Endodermal cell (in vitro differentiated cells): ENCODE results near the gene EHHADH. TPM values are rescaled to one million over a fixed set of nuclear protein-coding genes. Genes with fewer than 3 reads are reported as not detected.

ENCODE experiments used
- DNase-seq: peaks from one replicate; pipeline ENCODE4 v3.0.0-alpha.2; 2017
- H3K27ac ChIP-seq: 2 replicates; pipeline ENCODE4 v1.5.1; 2013; ENCODE audit warnings: mild to moderate bottlenecking, low read depth, low read length, moderate library complexity
- H3K27me3 ChIP-seq: 2 replicates; pipeline ENCODE4 v1.6.1; 2013; ENCODE audit warnings: mild to moderate bottlenecking, low read length, moderate library complexity; ENCODE audit not compliant: insufficient read depth, control insufficient read depth, poor library complexity, severe bottlenecking
- H3K36me3 ChIP-seq: 2 replicates; pipeline ENCODE4 v1.7.0; 2013; ENCODE audit warnings: mild to moderate bottlenecking, low read length, moderate library complexity; ENCODE audit not compliant: control insufficient read depth, insufficient read depth
- H3K4me1 ChIP-seq: one replicate; pipeline ENCODE4 v1.7.0; 2013; ENCODE audit warnings: low read length; ENCODE audit not compliant: control insufficient read depth, insufficient read depth
- H3K4me3 ChIP-seq: 2 replicates; pipeline ENCODE4 v1.5.1; 2013; ENCODE audit warnings: mild to moderate bottlenecking, low read length, moderate library complexity
- H3K9ac ChIP-seq: 2 replicates; pipeline ENCODE4 v1.6.1; 2013; ENCODE audit warnings: mild to moderate bottlenecking, low read length, moderate library complexity; ENCODE audit not compliant: poor library complexity, severe bottlenecking; ENCODE audit errors: extremely low read depth
- H3K9me3 ChIP-seq: 2 replicates; pipeline ENCODE4 v1.6.1; 2013; ENCODE audit warnings: mild to moderate bottlenecking, low read length, moderate library complexity; ENCODE audit not compliant: control insufficient read depth
- H3K27ac Mint-ChIP-seq: 2 replicates; pipeline ENCODE4 v1.8.0; 2020; ENCODE audit warnings: mixed read lengths
- H3K27me3 Mint-ChIP-seq: 2 replicates; pipeline ENCODE4 v1.8.0; 2021; ENCODE audit warnings: mild to moderate bottlenecking, mixed read lengths; ENCODE audit not compliant: insufficient read depth
- H3K36me3 Mint-ChIP-seq: 2 replicates; pipeline ENCODE4 v1.8.0; 2020; ENCODE audit warnings: low read depth, mixed read lengths
- H3K4me1 Mint-ChIP-seq: 2 replicates; pipeline ENCODE4 v1.8.0; 2020; ENCODE audit warnings: mixed read lengths
- H3K4me3 Mint-ChIP-seq: 2 replicates; pipeline ENCODE4 v1.8.0; 2020; ENCODE audit warnings: mild to moderate bottlenecking, moderate library complexity, mixed read lengths
- H3K9me3 Mint-ChIP-seq: 2 replicates; pipeline ENCODE4 v1.8.0; 2020; ENCODE audit warnings: mild to moderate bottlenecking, mixed read lengths
- WGBS, 2 experiments: methylation state at CpG; one replicate each; pipeline versions ENCODE4 v1.1.5 to v1.1.7; 2013; ENCODE audit warnings: missing lambda C conversion rate in 2 of 2, mixed read lengths in 1 of 2; ENCODE audit not compliant: insufficient coverage in 1 of 2, insufficient read length in 1 of 2; 5-methylcytosine and 5-hydroxymethylcytosine counted together
- total RNA-seq, 2 donors: library from RNA; stranded (reverse); fragmentation: NEBNext Ultra II Directional in 1 of 2; extraction: Animal tissue kit (Norgen Biotek cat#: 25700) in 1 of 2; gene quantifications; 2 replicates in 1 of 2; 3 replicates in 1 of 2; pipeline ENCODE4 v1.2.1, GENCODE V29; 2021
- TF ChIP-seq, protein P1 (sequence below): fragments of 200-600 bp; sonication (generic); conservative IDR thresholded peaks from 2 replicates; pipeline ENCODE4 v1.5.0; 2021; ENCODE audit warnings: antibody characterized with exemption, mild to moderate bottlenecking

EHHADH gene
- total RNA-seq, 2 donors from 2014 or later: 58.7 to 79.2 TPM

DNA sequence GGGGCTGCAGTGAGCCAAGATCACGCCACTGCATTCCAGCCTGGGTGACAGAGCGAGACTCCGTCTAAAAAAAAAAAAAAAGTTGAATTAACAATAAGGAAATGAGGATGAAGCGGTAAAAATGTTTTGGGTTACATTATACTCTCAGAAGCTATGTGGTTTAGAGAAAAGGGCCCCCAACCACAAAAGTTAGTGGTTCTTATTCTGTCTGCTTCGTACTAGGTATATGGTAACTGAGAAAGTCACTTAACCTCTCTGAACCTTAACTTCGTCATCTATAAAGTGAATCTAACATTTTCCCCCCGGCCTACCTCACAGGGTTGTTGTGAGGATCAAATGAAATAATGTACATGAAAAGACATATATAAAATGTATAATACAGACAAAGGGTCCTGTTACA is 38.4 kb upstream of the EHHADH start:
- Histone ChIP-seq H3K9me3 (no peaks in the 10 kb centered on the region), H3K4me1 (no peaks in the 10 kb centered on the region), H3K27me3 (no peaks in the 10 kb centered on the region), H3K9ac (no peak overlapping the region), H3K27ac (no peak overlapping the region), H3K36me3 (peaks cover 25% of the 10 kb centered on the region), H3K4me3 (no peak overlapping the region)
- Mint-ChIP-seq H3K36me3 (peaks cover 13% of the 10 kb centered on the region), H3K4me1 (no peaks in the 10 kb centered on the region), H3K9me3 (no peaks in the 10 kb centered on the region), H3K4me3 (no peak overlapping the region), H3K27ac (no peak overlapping the region), H3K27me3 (no peaks in the 10 kb centered on the region)
- TF ChIP-seq, protein P1, sequence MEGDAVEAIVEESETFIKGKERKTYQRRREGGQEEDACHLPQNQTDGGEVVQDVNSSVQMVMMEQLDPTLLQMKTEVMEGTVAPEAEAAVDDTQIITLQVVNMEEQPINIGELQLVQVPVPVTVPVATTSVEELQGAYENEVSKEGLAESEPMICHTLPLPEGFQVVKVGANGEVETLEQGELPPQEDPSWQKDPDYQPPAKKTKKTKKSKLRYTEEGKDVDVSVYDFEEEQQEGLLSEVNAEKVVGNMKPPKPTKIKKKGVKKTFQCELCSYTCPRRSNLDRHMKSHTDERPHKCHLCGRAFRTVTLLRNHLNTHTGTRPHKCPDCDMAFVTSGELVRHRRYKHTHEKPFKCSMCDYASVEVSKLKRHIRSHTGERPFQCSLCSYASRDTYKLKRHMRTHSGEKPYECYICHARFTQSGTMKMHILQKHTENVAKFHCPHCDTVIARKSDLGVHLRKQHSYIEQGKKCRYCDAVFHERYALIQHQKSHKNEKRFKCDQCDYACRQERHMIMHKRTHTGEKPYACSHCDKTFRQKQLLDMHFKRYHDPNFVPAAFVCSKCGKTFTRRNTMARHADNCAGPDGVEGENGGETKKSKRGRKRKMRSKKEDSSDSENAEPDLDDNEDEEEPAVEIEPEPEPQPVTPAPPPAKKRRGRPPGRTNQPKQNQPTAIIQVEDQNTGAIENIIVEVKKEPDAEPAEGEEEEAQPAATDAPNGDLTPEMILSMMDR: no peak
- DNase-seq: no peak
- 95 to 98% methylated on average over 4 to 6 of the region's 7 CpGs for WGBS, 2 experiments

DNA sequence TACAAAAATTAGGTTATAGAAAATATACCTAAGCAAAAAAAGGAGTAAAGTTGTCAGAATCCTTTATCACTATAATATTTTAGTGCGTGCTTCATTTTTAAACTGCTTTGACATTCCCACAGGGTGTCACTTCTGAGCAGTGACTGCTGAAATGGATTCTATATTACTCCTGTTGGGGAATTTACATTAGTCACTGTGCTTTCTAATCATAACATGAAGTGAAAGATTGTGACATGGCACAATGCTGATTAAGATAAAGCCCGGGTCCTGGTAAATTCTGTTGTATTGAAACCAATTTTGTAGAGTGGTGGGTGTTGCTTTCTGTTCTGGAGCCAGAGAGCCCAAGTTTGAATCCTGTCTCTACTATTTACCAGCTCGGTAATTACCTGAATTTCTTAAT is 36.4 kb upstream of the EHHADH start:
- no peak overlapping the region for H3K27ac ChIP-seq
- no peaks in the 10 kb centered on the region for H3K4me1 ChIP-seq
- H3K27ac Mint-ChIP-seq: no peak overlapping the region
- H3K27me3 Mint-ChIP-seq: no peaks in the 10 kb centered on the region
- no peaks in the 10 kb centered on the region for H3K4me1 Mint-ChIP-seq
- H3K9ac ChIP-seq: no peak overlapping the region
- WGBS, 2 experiments: 96 to 100% methylated on average over 1 to 3 of the region's 3 CpGs
- H3K9me3 Mint-ChIP-seq: no peaks in the 10 kb centered on the region
- H3K36me3 Mint-ChIP-seq: peaks cover 13% of the 10 kb centered on the region
- H3K27me3 ChIP-seq: no peaks in the 10 kb centered on the region
- no peak overlapping the region for H3K4me3 ChIP-seq
- H3K4me3 Mint-ChIP-seq: no peak overlapping the region
- no peaks in the 10 kb centered on the region for H3K9me3 ChIP-seq
- TF ChIP-seq, protein P1: no peak
- DNase-seq: no peak
- peaks cover 34% of the 10 kb centered on the region for H3K36me3 ChIP-seq

- DNase-seq: no peak
- no peaks in the 10 kb centered on the region for H3K4me1 Mint-ChIP-seq
These were observed 29.6 kb upstream of the EHHADH start for GRCh38 chr3:185283374-185283935.

More at GRCh38 chr3:185283374-185283935, 29.6 kb upstream of the EHHADH start:
- WGBS, 2 experiments: 61 to 73% methylated on average over 2 to 9 of the region's 9 CpGs
- H3K4me1 ChIP-seq: no peaks in the 10 kb centered on the region
- H3K27ac ChIP-seq: no peak overlapping the region
- TF ChIP-seq, protein P1: no peak
- H3K9me3 ChIP-seq: no peaks in the 10 kb centered on the region
- Mint-ChIP-seq H3K9me3 (peaks cover 3% of the 10 kb centered on the region), H3K4me3 (peak overlapping the region; percentile 86), H3K36me3 (peaks cover 5% of the 10 kb centered on the region), H3K27me3 (peaks cover 21% of the 10 kb centered on the region), H3K27ac (peak overlapping the region; percentile 96)
- H3K27me3 ChIP-seq: no peaks in the 10 kb centered on the region
- peaks cover 9% of the 10 kb centered on the region for H3K36me3 ChIP-seq
- peak overlapping the region; percentile 93 for H3K4me3 ChIP-seq
- H3K9ac ChIP-seq: peak overlapping the region; percentile 32
